Activated CD8-positive, alpha-beta memory T cell treated with anti-CD3 and anti-CD28 coated beads, Interleukin-2, amount 50 U/mL, for 1 hour (primary cell): ENCODE data around the gene SRD5A1.

ENCODE experiments used
- DNase-seq: peaks from one replicate; pipeline ENCODE4 v3.0.0-alpha.2; 2020; ENCODE audit errors: extremely low read depth

Gene SRD5A1

DNA sequence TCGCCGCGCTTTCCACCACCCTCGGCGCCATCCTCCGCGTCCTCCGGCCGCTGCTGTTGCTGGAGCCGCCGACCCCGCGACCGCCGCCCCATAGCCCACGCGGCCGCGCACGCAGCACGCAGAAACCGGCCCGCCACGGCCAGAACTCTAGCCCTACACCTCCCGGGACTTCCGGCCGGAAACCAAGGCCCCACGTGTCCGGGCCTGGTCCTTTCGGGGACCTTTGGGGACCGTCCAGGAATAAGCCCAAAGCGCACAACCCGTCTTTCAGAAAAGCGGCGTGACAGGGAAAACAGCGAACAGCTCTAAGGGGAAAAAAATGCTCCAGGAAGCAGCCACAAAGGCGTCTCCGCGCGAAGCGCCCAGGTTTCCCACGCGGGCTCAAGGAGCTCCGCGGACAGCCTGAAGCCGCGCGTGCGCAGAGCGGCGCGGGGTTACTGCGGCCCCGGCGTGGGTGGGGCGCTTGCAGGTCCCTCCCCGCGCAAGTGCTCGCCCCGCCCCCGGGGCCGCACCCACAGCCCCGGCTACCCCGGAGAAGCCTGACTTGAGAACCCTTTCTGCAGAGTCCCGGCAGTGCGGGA, at the start of gene SRD5A1, which contains the start of gene NSUN2:
Gene SRD5A1 (plus strand): TSS at position 553 of the 581 bp plus-strand sequence. CDS start 137 bp downstream, outside the sequence.
Gene NSUN2 (minus strand): TSS at position 157 of the 581 bp plus-strand sequence. CDS start 65 bp downstream, at position 92.
- DNase-seq, result peak; percentile 68

DNA sequence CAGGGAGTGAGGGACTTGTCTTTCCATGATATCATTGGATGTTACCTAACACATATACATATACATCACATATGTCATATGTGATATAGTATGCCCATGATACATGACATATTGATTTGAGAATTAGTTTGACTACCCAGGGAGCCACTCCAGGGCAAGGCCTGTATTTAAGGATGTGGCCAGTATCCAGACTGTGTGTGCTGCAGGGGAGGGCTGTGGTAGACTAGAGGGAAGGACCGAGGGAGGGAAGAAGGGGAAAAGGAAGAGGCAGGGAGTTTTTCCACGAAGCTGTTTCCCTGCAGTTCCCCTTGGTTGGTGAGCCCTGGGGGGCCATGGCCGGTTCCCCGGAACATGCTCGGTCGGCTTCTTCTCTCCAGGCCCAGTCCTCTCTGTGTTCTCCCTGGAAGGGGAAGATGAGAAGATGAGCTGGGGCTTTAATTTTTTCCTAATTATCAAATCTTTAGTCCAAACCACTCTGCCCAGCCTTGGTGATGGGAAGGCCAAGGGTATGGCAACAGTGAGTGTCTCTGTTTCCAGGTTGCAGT, 49.1 kb upstream of the SRD5A1 start:
- no peak for DNase-seq

DNA sequence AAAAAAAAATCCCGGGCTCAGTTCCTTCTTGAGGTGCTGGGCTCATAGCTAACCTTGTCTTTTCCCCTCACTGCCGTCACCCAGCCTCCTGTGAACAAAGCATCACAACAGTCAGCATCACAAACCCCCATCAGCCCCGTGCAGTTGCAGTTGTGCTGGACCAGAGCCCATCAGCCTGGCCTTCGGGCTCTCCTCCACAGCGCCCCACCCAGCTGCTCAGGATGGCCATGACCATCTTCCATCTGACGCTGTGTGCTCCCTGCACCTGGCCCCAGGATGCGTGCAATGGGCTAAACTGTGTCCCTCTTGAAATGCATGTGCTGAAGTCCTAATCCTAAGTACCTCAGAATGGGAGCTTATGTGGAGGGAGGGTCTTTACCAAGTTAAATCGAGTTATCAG, 48.5 kb upstream of the SRD5A1 start:
- no peak for DNase-seq

- DNase-seq, result no peak
Measured at GRCh38 chr5:6585168-6585567, 48.1 kb upstream of the SRD5A1 start.

DNA sequence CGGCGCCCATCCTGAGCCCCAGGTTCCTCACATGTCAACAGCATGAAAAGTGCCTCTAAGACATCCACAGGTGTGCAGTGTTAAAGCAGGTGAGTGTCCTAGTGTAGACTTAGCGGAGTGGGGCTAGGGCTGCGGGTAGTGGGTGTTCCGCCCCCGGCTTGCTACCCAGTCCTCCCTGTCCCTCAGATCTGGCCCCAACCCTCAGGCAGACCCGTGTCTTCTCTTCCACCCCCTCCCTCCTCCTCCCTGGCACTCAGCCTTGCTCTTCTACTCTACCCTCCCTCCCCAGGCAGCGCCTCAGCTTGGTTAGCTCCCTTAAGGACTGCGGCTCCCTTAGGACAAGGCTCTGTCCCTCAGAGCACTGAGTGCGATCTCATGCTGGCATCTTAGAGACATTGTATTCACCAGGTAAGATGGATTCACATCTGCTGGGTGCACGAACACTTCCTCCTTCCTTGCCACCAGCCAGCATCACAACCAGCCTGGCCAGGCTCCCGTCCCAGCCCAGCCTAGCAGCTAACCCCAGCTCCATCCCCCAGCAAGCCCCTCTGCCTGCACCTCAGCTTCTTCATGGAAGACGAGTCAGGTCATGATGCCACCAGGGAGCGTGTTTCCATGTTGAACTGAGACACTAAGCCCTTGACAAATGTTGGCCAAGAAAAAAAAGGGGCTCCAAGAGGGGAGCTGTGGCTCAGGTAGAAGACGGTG, 47.1 kb upstream of the SRD5A1 start:
- DNase-seq, result no peak

DNA sequence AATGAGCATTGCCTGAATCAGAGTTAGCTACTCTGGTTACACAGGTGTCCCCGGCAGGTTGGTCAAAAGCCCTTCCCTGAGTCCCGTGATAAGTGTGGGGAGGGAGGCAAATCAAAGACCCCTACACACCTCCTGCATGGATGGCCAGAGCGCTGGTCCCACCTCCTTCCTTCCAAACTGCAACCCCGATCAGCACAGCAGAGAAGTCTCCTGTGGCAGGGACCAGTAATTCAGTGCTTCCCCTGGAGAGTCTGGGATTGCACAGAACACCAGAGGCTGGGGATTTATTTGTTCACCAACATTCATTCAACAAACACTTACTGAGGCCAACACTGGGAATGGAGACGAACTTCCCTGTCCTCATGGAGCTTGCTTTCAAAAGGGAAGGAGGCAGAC, 46.6 kb upstream of the SRD5A1 start:
- DNase-seq, result no peak

DNA sequence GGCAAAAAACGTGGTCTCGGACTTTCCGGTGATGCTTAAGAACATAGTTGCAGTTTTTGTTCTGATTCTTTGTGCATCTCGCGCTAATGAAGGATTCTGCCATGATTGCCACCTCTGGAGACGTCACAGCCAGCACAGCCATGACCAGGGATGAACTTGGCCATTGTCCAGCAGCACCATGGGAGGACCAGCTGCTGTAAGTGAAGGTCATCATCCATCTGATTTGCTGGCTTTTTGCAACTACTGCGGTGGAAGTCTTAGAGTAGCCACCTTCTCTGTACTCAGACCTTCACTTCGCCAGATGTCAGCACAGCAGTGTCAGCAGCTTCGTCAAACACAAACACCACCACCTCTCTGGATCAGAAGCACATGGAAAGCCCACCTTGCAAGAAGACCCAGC, 46.1 kb upstream of the SRD5A1 start:
- no peak for DNase-seq

GRCh38 chr5:6590581-6590980, 42.7 kb upstream of the SRD5A1 start:
- no peak for DNase-seq

DNA sequence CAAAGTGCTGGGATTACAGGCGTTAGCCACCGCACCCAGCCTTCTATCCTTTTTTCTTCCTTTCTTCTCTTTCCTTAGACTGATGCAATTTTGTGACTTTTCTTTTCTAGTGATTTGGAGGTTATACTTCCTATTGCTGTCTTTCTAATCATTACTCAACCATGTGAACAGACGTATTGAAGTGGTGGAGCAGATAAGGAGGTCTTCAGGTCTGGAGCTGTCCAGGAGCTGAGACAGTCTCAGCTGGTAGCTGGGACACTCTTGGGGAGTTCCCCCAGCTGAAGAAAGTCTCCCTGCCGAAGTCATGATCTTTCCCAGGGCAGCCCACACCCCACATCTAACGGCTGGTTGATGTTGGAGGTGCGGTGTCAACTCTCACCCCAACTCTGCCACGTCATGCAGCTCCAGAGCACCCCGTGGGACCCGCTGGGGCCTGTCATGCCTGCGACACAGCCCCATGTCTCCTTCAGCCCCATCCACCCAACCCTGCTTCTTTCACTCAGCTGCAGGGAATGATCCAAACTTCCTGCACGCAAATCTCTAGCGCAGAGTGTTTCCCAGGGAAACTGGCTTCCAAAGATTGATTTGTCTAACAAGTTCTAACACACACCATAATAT, 41.5 kb upstream of the SRD5A1 start:
- no peak for DNase-seq

- DNase-seq, result no peak
Measured at GRCh38 chr5:6592601-6593000, 40.6 kb upstream of the SRD5A1 start.

DNA sequence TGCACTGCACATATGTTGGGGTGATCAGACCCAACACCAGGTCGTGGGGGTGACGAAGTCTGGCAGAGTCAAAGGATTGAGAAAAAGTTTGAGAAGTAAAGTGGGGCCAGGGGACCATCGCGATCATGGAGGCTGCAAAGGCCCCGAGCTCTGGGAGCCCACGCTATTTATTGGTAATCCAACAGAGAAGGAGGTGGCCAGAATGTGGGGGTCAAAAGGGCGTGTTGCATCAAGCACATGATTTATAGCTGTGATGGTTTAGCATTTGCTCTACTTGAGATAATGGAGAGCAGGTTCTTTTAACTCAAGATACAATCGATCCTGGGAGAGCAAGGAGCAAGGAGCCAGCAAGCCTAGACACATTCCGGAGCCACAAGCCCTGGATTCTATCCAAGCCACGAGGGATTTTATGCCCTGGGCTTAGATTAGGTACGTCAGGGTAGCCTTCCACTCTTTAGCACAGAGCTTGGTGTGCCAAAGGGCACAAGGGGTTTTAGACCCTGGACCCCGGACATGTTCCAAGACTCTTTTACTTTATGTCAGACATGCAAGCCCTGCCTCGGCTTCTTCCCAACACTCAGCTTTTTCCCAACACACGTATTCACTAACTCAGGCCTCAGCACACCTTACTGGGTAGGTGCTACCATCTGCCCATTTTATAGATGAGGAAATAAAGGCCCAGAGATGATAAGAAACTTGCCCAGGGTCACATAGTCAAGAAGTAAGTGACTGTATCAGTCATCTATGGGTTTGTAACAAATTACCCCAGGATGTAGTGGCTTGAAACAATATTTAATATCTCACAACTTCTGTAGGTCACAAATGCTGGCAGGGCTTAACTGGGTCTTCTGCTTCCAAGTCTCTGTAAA, 39.9 kb upstream of the SRD5A1 start:
- DNase-seq, result no peak

GRCh38 chr5:6594066-6594465, 39.2 kb upstream of the SRD5A1 start:
- DNase-seq, result no peak

DNA sequence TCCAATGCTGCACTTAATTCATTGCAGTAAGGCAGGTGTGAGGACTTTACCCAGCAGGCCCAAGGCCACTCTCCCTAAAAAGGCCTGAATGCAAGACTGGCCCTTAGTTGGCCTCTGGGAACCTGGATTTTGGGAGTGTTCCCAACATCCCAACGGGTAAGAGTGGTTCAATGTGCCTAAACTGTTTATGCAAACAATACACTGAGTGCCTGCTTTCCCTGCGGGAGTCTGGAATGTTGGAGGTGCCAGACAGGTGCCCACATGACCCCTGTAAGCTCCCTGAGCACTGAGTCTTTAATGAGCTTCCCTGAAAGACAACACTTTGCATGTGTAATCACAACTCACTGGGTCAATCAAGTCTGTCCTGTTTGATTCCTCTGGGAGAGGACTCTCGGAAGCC, 37.8 kb upstream of the SRD5A1 start:
- no peak for DNase-seq

GRCh38 chr5:6596388-6596787, 36.9 kb upstream of the SRD5A1 start:
- no peak for DNase-seq

- no peak for DNase-seq
Measured at GRCh38 chr5:6597557-6597956, 35.7 kb upstream of the SRD5A1 start.

- DNase-seq, result no peak
Measured at GRCh38 chr5:6598351-6598900, 34.8 kb upstream of the SRD5A1 start.

GRCh38 chr5:6599739-6600138, 33.5 kb upstream of the SRD5A1 start:
- DNase-seq, result no peak

DNA sequence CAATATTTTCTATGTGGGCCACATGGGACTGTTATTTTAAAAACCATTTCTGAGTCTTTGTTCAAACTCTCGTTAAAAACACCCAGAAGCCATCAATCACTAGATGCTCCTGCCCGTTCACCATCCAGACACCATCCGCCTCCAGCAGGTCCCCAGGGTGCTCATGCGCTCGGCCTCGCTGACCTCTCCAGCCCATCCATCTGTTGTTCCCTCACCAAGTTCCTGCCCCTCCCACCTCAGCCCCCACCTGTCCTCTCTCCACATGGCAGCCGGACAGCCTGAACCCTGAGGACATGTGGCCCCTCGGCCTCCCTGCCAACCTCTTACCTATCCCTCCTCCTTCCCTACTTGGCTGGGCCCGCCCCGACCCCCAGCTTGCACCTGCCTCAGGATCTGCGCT, 32.0 kb upstream of the SRD5A1 start:
- no peak for DNase-seq

- no peak for DNase-seq
Measured at GRCh38 chr5:6601816-6602215, 31.4 kb upstream of the SRD5A1 start.

DNA sequence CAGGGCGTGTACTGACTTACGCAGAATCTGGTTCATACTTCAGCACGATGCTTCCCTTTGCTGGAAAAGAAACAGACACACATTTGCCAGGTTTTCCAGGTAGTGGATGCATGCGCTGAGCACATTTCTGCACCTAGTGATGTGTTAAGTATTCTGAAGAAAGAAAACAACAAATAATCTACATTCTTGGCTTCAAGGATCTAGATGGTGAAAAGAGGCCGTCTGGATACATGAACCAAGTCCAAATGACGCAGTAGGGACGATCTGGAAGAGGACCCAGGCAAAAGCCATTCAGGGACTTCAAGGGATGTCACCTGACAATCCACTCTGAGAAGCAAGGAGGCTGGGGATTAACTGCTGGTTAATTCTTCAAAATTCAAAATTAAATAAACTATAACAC, 30.8 kb upstream of the SRD5A1 start:
- DNase-seq, result no peak

DNA sequence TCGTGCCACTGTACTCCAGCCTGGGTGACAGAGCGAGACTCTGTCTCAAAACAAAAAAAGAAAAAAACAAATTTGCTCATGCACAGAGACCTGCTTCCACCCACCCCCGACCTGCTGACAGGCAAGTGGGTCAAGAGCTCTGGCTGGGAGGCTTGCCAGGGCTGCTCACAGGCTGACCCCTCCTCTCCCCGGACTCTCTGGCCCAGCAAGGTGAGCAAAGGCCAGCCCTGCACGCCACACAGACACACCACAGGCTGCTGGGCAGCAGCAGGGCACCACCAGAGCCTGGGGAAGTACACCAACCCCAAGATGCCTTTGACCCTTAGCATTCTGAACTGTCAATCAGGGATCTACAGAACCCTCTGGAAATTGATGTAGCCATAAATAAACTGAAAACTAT, 29.6 kb upstream of the SRD5A1 start:
- no peak for DNase-seq

- no peak for DNase-seq
Measured at GRCh38 chr5:6604341-6604740, 28.9 kb upstream of the SRD5A1 start.
